Measurements from ENCODE around the gene GTF3C5.

DNA sequence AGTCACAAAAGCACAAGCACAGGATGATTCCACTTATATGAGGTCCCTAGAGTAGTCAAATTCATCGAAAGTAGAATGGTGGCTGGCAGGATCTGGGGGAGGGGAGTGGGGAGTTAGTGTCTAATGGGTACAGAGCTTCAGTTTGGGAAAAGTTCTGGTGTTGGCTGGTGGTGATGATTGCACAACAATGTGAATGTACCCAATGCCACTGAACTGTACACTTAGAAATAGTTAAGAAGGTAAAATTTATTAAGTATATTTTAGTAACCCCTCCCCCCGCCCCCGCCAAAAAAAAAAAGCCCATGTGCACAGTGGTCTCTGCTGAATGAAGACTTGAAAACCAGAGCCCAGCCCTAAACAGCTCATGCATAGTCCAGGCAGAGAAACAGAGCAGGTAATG, 24.8 kb upstream of the GTF3C5 start:
- TF ChIP-seq POLR2AphosphoS5 (IDR thresholded peaks at IDR 0.05) (no peak), POLR2A (IDR thresholded peaks at IDR 0.05) (no peak)
- TF ChIP-seq, protein P1, sequence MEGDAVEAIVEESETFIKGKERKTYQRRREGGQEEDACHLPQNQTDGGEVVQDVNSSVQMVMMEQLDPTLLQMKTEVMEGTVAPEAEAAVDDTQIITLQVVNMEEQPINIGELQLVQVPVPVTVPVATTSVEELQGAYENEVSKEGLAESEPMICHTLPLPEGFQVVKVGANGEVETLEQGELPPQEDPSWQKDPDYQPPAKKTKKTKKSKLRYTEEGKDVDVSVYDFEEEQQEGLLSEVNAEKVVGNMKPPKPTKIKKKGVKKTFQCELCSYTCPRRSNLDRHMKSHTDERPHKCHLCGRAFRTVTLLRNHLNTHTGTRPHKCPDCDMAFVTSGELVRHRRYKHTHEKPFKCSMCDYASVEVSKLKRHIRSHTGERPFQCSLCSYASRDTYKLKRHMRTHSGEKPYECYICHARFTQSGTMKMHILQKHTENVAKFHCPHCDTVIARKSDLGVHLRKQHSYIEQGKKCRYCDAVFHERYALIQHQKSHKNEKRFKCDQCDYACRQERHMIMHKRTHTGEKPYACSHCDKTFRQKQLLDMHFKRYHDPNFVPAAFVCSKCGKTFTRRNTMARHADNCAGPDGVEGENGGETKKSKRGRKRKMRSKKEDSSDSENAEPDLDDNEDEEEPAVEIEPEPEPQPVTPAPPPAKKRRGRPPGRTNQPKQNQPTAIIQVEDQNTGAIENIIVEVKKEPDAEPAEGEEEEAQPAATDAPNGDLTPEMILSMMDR (IDR thresholded peaks at IDR 0.05): no peak

All from prostate gland (tissue), 2 donors.